GM19023 (cell line): ENCODE data around the gene NDFIP1.
"Not testable (repeated sequence)": the region's sequence is repeated elsewhere in the genome, so short reads cannot be mapped to it uniquely, and the experiment has no call there.

ENCODE experiments used
- ATAC-seq: cut with Tn5 transposase; IDR thresholded peaks from one replicate; pipeline ENCODE4 v1.9.1; 2021; ENCODE audit warnings: mild to moderate bottlenecking, moderate library complexity; ENCODE audit not compliant: unreplicated experiment

The NDFIP1 gene

GRCh38 chr5:142151436-142152383, 43.1 kb downstream of the NDFIP1 start:
- no peak for ATAC-seq

GRCh38 chr5:142152384-142152732, 43.8 kb downstream of the NDFIP1 start:
- no peak for ATAC-seq

GRCh38 chr5:142153674-142154448, 45.3 kb downstream of the NDFIP1 start:
- ATAC-seq = no peak

- not testable (repeated sequence) for ATAC-seq
These were observed 45.9 kb downstream of the NDFIP1 start for GRCh38 chr5:142154449-142154841.

- no peak for ATAC-seq
These were observed 48.4 kb downstream of the NDFIP1 start for GRCh38 chr5:142156839-142157463.

GRCh38 chr5:142159354-142159753, 50.8 kb downstream of the NDFIP1 start:
- ATAC-seq = no peak

- no peak for ATAC-seq
These were observed 55.7 kb downstream of the NDFIP1 start for GRCh38 chr5:142164315-142164714.

GRCh38 chr5:142166754-142167153, 58.2 kb downstream of the NDFIP1 start:
- ATAC-seq = no peak

GRCh38 chr5:142167458-142167857, 58.9 kb downstream of the NDFIP1 start:
- no peak for ATAC-seq

- ATAC-seq = no peak
These were observed 59.8 kb downstream of the NDFIP1 start for GRCh38 chr5:142168365-142168764.

GRCh38 chr5:142170254-142170953, 61.8 kb downstream of the NDFIP1 start:
- ATAC-seq = no peak

GRCh38 chr5:142171270-142171669, 62.7 kb downstream of the NDFIP1 start:
- no peak for ATAC-seq

- no peak for ATAC-seq
These were observed 66.5 kb downstream of the NDFIP1 start for GRCh38 chr5:142175039-142175438.

GRCh38 chr5:142175461-142176142, 67.0 kb downstream of the NDFIP1 start:
- ATAC-seq = no peak

GRCh38 chr5:142176255-142176654, 67.7 kb downstream of the NDFIP1 start:
- ATAC-seq = no peak

GRCh38 chr5:142178651-142179050, 70.1 kb downstream of the NDFIP1 start:
- no peak for ATAC-seq

- ATAC-seq = no peak
These were observed 71.3 kb downstream of the NDFIP1 start for GRCh38 chr5:142179776-142180387.

- no peak for ATAC-seq
These were observed 72.5 kb downstream of the NDFIP1 start for GRCh38 chr5:142181096-142181495.

- ATAC-seq = no peak
These were observed 73.1 kb downstream of the NDFIP1 start for GRCh38 chr5:142181547-142182163.
